VCaP (cell line): Measurements from ENCODE around the gene LAMC1.

Experiments used
- H3K27ac ChIP-seq: fragments of 450-650 bp; 2 replicates; pipeline ENCODE4 v1.5.1; 2017
- TF ChIP-seq, protein P1 (sequence below): fragments of 450-650 bp; conservative IDR thresholded peaks from 2 replicates; pipeline ENCODE4 v1.5.1; 2017; ENCODE audit warnings: mild to moderate bottlenecking, moderate library complexity

LAMC1 gene

DNA sequence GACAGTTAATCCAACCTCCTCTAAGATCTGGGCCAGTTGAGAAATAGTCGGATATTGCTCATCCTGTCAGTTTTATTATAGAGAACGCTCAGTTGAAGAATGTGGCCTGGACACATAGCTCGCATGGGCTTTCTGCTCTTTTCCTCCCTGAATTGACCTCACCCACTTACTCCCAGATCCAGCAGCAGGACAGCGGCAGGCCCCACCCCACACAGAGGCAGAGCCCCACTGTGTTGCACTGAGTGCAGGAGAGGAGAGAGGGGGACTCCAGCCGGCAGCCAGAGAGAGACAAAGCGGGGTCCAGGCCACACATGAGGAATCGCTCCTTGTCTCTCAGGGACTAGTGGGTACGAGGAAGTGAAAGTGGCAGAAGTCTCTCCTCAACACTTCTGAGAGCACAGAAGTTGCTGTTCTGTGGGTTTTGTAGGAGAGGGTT is 78.6 kb downstream of the LAMC1 start:
- H3K27ac ChIP-seq, result no peak overlapping the region
- TF ChIP-seq, protein P1, sequence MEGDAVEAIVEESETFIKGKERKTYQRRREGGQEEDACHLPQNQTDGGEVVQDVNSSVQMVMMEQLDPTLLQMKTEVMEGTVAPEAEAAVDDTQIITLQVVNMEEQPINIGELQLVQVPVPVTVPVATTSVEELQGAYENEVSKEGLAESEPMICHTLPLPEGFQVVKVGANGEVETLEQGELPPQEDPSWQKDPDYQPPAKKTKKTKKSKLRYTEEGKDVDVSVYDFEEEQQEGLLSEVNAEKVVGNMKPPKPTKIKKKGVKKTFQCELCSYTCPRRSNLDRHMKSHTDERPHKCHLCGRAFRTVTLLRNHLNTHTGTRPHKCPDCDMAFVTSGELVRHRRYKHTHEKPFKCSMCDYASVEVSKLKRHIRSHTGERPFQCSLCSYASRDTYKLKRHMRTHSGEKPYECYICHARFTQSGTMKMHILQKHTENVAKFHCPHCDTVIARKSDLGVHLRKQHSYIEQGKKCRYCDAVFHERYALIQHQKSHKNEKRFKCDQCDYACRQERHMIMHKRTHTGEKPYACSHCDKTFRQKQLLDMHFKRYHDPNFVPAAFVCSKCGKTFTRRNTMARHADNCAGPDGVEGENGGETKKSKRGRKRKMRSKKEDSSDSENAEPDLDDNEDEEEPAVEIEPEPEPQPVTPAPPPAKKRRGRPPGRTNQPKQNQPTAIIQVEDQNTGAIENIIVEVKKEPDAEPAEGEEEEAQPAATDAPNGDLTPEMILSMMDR, result no peak

- TF ChIP-seq, protein P1, result no peak
- peak overlapping the region; percentile 34; the same call in 1 of the 2 replicates for H3K27ac ChIP-seq
Measured at GRCh38 chr1:183103147-183103546, 79.9 kb downstream of the LAMC1 start.

DNA sequence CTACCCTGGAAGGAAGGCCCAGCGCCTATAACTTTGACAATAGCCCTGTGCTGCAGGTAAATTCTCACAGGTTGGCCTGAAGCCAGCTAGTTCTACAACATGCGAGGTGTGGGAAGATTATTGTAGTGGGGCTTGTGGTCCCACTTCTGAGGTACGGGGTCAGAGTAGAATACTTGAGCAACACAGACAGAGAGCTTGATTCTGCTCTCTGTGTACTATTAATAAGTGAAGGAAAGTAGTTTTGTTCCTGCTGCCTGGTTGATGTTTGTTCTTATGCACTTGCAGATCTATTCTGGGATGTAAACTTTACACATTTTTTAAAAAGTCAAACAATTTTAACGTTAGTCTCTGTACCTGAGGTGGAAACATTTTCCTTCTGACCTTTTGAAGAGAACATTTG is 80.4 kb downstream of the LAMC1 start:
- TF ChIP-seq, protein P1, result no peak
- H3K27ac ChIP-seq, result peak overlapping the region; percentile 34; the same call in 1 of the 2 replicates

GRCh38 chr1:183105449-183105848 is 82.2 kb downstream of the LAMC1 start:
- TF ChIP-seq, protein P1, result no peak

GRCh38 chr1:183106166-183106565 is 82.9 kb downstream of the LAMC1 start:
- no peak overlapping the region for H3K27ac ChIP-seq
- TF ChIP-seq, protein P1, result no peak

More at GRCh38 chr1:183105449-183105848, 82.2 kb downstream of the LAMC1 start:
- H3K27ac ChIP-seq, result no peak overlapping the region

DNA sequence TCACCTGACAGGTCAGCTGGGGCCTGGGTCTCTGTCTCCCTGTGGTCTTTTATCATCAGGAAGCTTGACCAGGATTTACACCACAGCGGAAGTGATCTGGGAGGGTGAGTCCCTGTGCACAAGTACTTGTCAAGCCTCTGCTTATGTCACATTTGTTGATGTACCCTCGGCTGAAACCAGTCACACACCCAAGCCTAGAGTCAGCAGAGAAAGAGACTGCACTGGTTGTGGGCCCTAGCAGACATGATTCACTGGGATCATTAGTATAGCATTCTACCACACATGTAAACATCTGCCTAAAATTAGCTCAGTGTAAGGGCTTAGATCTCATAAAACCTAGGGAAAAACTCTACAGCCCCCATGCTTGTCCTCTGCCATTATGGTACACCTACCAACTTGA is 83.5 kb downstream of the LAMC1 start:
- TF ChIP-seq, protein P1, result no peak
- H3K27ac ChIP-seq, result no peak overlapping the region

- no peak overlapping the region for H3K27ac ChIP-seq
- TF ChIP-seq, protein P1, result no peak
Measured at GRCh38 chr1:183110326-183110880, 87.2 kb downstream of the LAMC1 start.
